ENCODE results near the gene PRELP.

PRELP gene

DNA sequence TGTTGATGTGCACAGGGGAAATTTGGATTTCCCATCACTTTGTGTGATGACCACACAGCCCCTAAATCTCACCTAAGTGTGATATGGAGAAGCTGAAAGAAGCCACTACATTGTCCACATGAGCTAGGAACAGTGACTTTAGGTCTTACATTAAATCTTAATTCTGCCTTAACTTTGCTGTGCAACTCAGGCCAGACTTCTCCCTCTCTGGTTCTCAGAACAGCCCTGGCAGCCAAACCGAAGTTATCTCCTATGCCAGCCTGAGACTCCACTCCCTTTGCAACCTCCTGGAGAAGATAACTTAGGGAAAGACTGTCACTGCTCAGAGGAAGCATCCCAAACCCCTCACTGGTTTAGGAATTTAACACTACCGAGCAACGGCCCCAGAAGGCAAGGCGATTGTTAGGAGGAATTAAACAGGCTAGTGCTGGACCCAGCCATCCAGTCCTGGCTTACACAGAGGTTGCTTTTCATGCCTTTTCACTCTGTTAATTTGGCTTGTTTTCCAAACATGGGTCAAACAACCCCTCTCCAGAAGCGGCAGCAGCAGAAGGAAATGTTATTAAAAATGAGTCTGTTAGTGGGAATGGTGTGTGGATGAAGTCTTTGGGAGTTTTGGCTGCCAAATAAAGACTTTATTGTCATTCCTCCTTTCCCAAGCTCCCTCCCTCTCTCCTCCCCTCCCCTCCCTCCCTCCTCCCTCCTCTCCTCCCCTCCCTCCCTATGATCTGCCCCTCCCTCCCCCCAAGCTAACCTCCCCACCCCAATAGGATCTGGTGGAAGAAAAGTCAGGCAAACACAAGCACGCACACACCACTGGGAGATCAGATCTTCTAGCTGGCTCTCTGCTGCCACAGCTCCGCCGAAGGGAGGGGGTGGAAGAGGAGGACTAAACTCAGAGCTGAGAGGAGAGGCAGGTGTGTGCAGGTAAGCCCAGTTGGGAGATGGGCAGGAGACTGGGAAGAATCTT is at the start of gene PRELP:
Gene PRELP, plus strand, starts transcription at position 795 of the 970 bp plus-strand sequence. CDS start 7,379 bp downstream, outside the sequence.
- H3K9me3 ChIP-seq (ENCODE audit: control insufficient read depth in 1 of 2, low read length in 2 of 2), result no peaks in the 10 kb centered on the region
- no peaks in the 10 kb centered on the region for H3K36me3 ChIP-seq (ENCODE audit: control insufficient read depth in 1 of 2, insufficient read depth in 2 of 2, low read length in 2 of 2)
- peak within 1 kb of the TSS; percentile 42 to 72 for H3K4me3 ChIP-seq (ENCODE audit: low read depth in 1 of 2, low read length in 2 of 2)
- H3K4me1 ChIP-seq (ENCODE audit: control insufficient read depth in 1 of 2, insufficient read depth in 2 of 2, low read length in 2 of 2), result peaks cover 2 to 40% of the 10 kb centered on the region in 2 donors
- H3K27me3 ChIP-seq (ENCODE audit: low read depth, low read length), result no peaks in the 10 kb centered on the region
- H3K27ac ChIP-seq (ENCODE audit: low read length), result peak within 1 kb of the TSS; percentile 60

DNA sequence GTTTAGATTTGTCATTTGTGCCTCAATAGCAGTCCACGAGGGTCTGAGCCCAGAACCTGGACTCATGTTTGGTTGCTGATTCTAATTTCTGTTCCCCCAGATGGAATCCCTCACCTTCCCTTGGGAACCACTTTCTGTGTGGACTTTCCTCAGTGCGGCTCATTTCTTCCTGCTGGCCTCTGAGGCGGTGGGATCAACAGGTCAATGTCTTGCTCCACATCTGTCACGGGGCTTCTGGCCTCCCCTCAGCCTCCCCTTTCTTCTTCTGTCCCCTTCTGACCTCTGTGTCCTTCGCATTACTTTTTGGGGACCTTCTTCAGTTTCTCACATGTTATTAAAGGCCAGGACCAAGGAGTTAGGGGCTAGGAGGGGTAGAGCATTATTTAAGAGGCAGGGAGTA is 49.2 kb upstream of the PRELP start:
- Histone ChIP-seq H3K27me3 (ENCODE audit: low read depth, low read length) (no peaks in the 10 kb centered on the region), H3K27ac (ENCODE audit: low read length) (peak overlapping the region; percentile 83), H3K9me3 (ENCODE audit: control insufficient read depth in 1 of 2, low read length in 2 of 2) (no peaks in the 10 kb centered on the region), H3K4me3 (ENCODE audit: low read depth in 1 of 2, low read length in 2 of 2) (peak overlapping the region in 1 of 2 donors; percentile 27), H3K36me3 (ENCODE audit: control insufficient read depth in 1 of 2, insufficient read depth in 2 of 2, low read length in 2 of 2) (no peaks in the 10 kb centered on the region), H3K4me1 (ENCODE audit: control insufficient read depth in 1 of 2, insufficient read depth in 2 of 2, low read length in 2 of 2) (peaks cover 16 to 17% of the 10 kb centered on the region in 2 donors)

DNA sequence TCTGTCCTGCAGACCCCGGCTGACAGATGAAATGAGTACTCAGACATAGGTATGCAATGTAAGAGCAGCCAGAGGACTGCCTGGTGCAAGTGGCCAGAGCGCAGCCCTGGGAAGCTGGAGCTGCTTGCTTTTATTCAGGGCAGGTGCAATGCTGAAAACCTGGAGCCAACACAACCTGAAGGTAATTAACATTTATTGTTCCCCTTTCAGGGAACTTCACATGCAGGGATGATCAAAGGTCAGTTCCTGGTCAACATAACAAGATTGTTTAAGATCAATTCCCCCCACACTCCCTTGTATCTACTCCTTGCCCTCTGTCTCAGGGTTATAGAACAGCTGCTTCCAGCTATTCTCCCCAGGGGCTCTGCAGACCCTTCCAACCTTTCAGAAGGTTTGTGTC is 48.7 kb upstream of the PRELP start:
- H3K4me1 ChIP-seq (ENCODE audit: control insufficient read depth in 1 of 2, insufficient read depth in 2 of 2, low read length in 2 of 2), result peaks cover 16 to 17% of the 10 kb centered on the region in 2 donors
- H3K9me3 ChIP-seq (ENCODE audit: control insufficient read depth in 1 of 2, low read length in 2 of 2), result no peaks in the 10 kb centered on the region
- no peaks in the 10 kb centered on the region for H3K36me3 ChIP-seq (ENCODE audit: control insufficient read depth in 1 of 2, insufficient read depth in 2 of 2, low read length in 2 of 2)
- H3K27ac ChIP-seq (ENCODE audit: low read length), result peak overlapping the region; percentile 86
- H3K27me3 ChIP-seq (ENCODE audit: low read depth, low read length), result no peaks in the 10 kb centered on the region
- H3K4me3 ChIP-seq (ENCODE audit: low read depth in 1 of 2, low read length in 2 of 2), result peak overlapping the region in 1 of 2 donors; percentile 70

DNA sequence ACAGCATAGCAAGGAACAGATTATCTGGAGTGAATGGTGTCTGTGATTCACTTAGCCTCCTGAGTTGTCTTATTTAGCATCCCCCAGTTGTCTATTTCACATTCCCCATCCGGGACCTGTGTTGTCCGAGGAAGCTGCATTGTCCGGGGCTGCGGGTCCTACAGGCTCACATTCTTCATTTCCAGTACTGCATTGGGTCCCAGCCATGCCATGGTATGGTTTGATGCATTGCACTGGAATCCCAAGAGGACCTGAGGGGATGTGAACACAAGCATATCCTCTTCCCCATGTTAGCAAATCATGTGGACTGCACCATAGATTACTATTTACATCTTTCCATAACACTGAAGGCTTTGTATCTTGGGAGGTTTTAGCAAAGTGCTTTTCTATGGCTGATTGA is 48.2 kb upstream of the PRELP start:
- Histone ChIP-seq H3K36me3 (ENCODE audit: control insufficient read depth in 1 of 2, insufficient read depth in 2 of 2, low read length in 2 of 2) (no peaks in the 10 kb centered on the region), H3K4me3 (ENCODE audit: low read depth in 1 of 2, low read length in 2 of 2) (peak overlapping the region in 1 of 2 donors; percentile 70), H3K4me1 (ENCODE audit: control insufficient read depth in 1 of 2, insufficient read depth in 2 of 2, low read length in 2 of 2) (peaks cover 16 to 17% of the 10 kb centered on the region in 2 donors), H3K27ac (ENCODE audit: low read length) (peak overlapping the region; percentile 86), H3K9me3 (ENCODE audit: control insufficient read depth in 1 of 2, low read length in 2 of 2) (no peaks in the 10 kb centered on the region), H3K27me3 (ENCODE audit: low read depth, low read length) (no peaks in the 10 kb centered on the region)

DNA sequence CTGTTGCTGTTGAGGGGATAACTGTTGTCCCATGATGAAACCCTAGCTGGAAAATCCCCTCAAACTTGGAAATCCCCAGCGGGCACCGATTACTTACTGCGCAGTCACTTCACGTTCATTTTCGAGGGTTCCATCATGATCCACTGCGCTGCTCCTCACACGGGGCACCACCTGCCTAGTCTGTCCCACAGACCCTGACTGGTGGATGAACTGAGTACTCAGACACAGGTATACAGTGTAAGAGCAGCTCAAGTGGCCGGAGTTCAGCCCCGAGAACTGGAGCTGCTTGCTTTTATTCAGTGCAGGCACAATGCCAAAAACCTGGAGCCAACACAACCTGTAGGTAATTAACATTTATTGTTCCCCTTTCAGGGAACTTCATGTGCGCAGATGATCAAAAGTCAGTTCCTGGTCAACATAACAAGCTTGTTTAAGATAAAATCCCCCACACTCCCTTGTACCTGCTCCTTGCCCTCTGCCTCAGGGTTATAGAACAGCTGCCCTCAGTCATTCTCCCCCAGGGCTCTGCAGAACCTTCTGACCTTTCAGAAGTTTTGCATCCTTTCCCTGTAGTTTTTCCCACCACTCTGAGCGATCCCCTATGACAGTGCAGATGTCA is 46.5 kb upstream of the PRELP start:
- Histone ChIP-seq H3K36me3 (ENCODE audit: control insufficient read depth in 1 of 2, insufficient read depth in 2 of 2, low read length in 2 of 2) (no peaks in the 10 kb centered on the region), H3K27ac (ENCODE audit: low read length) (peak overlapping the region; percentile 86)

DNA sequence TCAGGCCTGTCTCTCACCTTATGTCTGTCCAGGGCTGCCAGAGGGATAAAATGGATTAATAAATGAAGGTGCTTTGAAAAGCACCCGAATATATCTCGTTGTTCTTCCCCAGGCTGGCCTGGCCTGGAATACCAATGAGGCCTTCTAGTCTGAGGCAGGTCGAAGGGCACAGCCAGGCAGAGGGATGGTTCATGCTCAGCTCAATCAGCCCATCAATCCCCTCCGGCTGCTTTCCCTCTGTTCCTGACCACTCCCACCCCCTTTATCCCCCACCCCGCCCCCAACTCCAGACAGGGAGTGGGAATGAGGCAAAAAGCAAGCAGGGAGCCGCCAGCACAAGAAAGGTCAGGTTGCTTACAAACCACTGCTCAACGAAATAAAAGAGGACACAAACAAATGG is 40.0 kb upstream of the PRELP start:
- Histone ChIP-seq H3K27me3 (ENCODE audit: low read depth, low read length) (no peaks in the 10 kb centered on the region), H3K36me3 (ENCODE audit: control insufficient read depth in 1 of 2, insufficient read depth in 2 of 2, low read length in 2 of 2) (no peaks in the 10 kb centered on the region), H3K4me3 (ENCODE audit: low read depth in 1 of 2, low read length in 2 of 2) (no peak overlapping the region), H3K27ac (ENCODE audit: low read length) (no peak overlapping the region), H3K4me1 (ENCODE audit: control insufficient read depth in 1 of 2, insufficient read depth in 2 of 2, low read length in 2 of 2) (peaks cover 10 to 16% of the 10 kb centered on the region in 2 donors), H3K9me3 (ENCODE audit: control insufficient read depth in 1 of 2, low read length in 2 of 2) (no peaks in the 10 kb centered on the region)

More for the DNA sequence above, 46.5 kb upstream of the PRELP start:
- H3K27me3 ChIP-seq (ENCODE audit: low read depth, low read length), result no peaks in the 10 kb centered on the region
- peaks cover 16 to 17% of the 10 kb centered on the region in 2 donors for H3K4me1 ChIP-seq (ENCODE audit: control insufficient read depth in 1 of 2, insufficient read depth in 2 of 2, low read length in 2 of 2)
- H3K9me3 ChIP-seq (ENCODE audit: control insufficient read depth in 1 of 2, low read length in 2 of 2), result no peaks in the 10 kb centered on the region
- H3K4me3 ChIP-seq (ENCODE audit: low read depth in 1 of 2, low read length in 2 of 2), result peak overlapping the region in 1 of 2 donors; percentile 70

DNA sequence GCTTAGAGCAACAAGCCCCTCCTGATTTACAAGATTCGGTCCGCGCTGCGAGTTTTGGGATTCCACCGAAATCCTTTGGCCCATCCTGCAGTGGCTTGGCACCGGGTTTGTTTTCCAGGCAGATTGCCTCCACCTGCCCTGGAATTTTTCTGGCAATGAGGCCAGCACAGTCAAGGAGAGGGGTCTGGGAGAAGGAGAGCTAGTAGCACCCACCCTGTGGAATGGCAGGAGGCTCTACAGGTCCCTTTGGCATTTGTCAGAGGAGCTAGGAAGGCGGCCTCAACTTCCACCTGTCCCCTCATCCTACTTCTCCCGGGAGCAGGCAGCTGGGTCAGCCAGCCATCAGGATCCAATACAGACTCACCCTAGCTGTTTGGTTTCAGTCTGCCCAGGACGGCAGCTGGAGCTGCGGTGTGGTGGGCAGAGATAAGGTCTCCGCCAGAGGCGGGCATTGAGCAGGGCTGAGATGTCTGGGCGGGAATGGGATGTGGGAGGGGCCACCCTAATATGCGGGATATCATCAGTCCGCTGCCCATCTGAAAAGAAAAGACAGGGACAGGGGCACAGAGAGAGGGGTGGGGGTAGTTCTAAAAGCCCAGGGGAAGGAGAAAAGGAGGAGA is 37.8 kb upstream of the PRELP start:
- Histone ChIP-seq H3K4me1 (ENCODE audit: control insufficient read depth in 1 of 2, insufficient read depth in 2 of 2, low read length in 2 of 2) (peaks cover 11 to 18% of the 10 kb centered on the region in 2 donors), H3K4me3 (ENCODE audit: low read depth in 1 of 2, low read length in 2 of 2) (no peak overlapping the region), H3K9me3 (ENCODE audit: control insufficient read depth in 1 of 2, low read length in 2 of 2) (no peaks in the 10 kb centered on the region), H3K27me3 (ENCODE audit: low read depth, low read length) (no peaks in the 10 kb centered on the region), H3K27ac (ENCODE audit: low read length) (no peak overlapping the region), H3K36me3 (ENCODE audit: control insufficient read depth in 1 of 2, insufficient read depth in 2 of 2, low read length in 2 of 2) (no peaks in the 10 kb centered on the region)

DNA sequence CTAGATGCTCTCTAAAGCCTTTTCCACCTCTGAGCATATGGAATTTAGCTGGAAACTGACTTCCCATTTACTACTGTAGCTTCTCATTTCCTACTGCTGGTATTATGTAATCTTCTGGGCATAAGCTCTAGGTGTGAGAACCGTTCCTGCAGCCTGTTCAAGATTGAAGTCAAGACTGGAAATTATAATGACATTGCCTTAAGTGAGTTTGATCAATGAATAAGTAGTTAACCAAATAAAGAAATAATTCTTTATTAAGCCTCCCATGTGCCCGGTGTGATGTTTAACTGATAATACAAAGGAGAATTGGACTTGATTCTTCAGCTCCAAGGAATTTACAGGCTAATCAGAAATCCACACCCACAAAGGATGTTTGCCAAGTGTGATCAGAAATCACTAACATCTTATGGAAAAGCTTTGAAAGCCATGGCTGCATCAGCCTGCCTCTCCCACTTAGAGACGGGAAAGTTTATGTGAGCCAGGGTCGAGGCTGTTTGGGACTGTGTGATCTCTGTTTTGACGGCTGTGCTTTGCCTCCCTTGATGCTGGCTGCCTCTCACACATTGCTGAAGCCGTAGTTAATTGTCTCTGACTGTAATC is 36.4 kb upstream of the PRELP start:
- peaks cover 11 to 18% of the 10 kb centered on the region in 2 donors for H3K4me1 ChIP-seq (ENCODE audit: control insufficient read depth in 1 of 2, insufficient read depth in 2 of 2, low read length in 2 of 2)
- no peak overlapping the region for H3K4me3 ChIP-seq (ENCODE audit: low read depth in 1 of 2, low read length in 2 of 2)
- H3K36me3 ChIP-seq (ENCODE audit: control insufficient read depth in 1 of 2, insufficient read depth in 2 of 2, low read length in 2 of 2), result no peaks in the 10 kb centered on the region
- H3K9me3 ChIP-seq (ENCODE audit: control insufficient read depth in 1 of 2, low read length in 2 of 2), result no peaks in the 10 kb centered on the region
- no peak overlapping the region for H3K27ac ChIP-seq (ENCODE audit: low read length)
- no peaks in the 10 kb centered on the region for H3K27me3 ChIP-seq (ENCODE audit: low read depth, low read length)

DNA sequence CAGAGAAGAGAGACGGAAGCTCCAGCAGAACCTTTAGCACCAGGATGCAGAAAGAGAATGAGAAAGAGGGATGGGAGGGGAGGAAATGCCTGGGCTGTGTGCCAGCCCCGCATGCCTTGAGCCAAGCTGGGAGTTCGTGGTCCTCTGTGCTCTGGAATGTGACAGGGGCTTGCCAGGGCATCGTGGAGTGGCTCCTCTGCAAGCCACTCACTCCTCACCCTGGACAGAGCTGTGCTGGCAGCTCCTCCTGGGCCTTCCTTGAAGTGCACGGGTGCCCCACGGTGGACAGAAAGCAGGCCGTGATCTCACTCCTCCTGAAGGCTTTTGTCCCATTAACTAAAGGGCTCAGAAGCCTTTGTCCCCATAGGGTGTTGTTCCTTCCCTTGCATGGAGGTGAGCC is 34.8 kb upstream of the PRELP start:
- Histone ChIP-seq H3K4me3 (ENCODE audit: low read depth in 1 of 2, low read length in 2 of 2) (no peak overlapping the region), H3K36me3 (ENCODE audit: control insufficient read depth in 1 of 2, insufficient read depth in 2 of 2, low read length in 2 of 2) (no peaks in the 10 kb centered on the region), H3K4me1 (ENCODE audit: control insufficient read depth in 1 of 2, insufficient read depth in 2 of 2, low read length in 2 of 2) (peaks cover 11 to 18% of the 10 kb centered on the region in 2 donors), H3K27me3 (ENCODE audit: low read depth, low read length) (no peaks in the 10 kb centered on the region), H3K27ac (ENCODE audit: low read length) (peak overlapping the region; percentile 18), H3K9me3 (ENCODE audit: control insufficient read depth in 1 of 2, low read length in 2 of 2) (peaks cover 0 to 5% of the 10 kb centered on the region in 2 donors)

DNA sequence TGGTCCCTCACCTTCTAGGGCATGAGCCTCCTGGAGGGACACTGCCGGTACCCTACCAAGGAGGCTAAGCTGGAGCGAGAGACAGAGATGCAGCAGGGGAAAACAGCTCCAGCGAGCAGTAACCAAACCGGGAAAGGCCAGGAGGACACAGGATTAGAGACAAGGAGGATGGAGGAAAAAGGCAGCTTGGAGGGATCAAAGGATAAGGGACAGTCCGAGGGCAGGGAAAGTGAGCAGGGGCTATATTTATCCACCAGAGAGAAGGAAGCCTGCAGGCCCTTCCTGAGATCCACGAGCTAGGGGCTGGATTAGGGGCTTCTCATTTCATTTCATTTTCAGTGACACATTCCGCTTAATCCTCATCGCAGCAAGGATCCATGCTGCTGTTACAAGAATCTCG is 33.8 kb upstream of the PRELP start:
- Histone ChIP-seq H3K27me3 (ENCODE audit: low read depth, low read length) (no peaks in the 10 kb centered on the region), H3K4me1 (ENCODE audit: control insufficient read depth in 1 of 2, insufficient read depth in 2 of 2, low read length in 2 of 2) (peaks cover 11 to 18% of the 10 kb centered on the region in 2 donors), H3K4me3 (ENCODE audit: low read depth in 1 of 2, low read length in 2 of 2) (no peak overlapping the region), H3K27ac (ENCODE audit: low read length) (no peak overlapping the region), H3K9me3 (ENCODE audit: control insufficient read depth in 1 of 2, low read length in 2 of 2) (peaks cover 0 to 5% of the 10 kb centered on the region in 2 donors), H3K36me3 (ENCODE audit: control insufficient read depth in 1 of 2, insufficient read depth in 2 of 2, low read length in 2 of 2) (no peaks in the 10 kb centered on the region)

DNA sequence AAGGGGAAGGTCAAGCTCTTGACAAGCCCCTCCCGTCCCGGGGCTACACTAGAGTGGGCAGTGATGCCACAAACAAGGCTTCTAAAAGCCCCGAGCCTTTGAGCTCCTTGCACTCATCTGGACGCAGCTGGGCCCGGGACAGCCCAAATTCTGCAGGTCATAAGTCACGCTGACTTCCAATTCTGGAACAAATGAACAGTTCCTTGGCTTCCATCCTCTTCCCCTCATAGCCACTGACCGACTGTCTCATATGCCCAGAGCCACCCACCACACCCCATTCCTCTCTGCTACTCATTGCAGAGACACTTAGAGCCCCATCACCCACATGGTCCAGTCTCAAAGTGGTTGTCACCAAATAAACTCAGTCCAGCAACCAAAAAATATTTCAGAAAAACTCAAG is 32.8 kb upstream of the PRELP start:
- Histone ChIP-seq H3K4me1 (ENCODE audit: control insufficient read depth in 1 of 2, insufficient read depth in 2 of 2, low read length in 2 of 2) (peaks cover 14 to 18% of the 10 kb centered on the region in 2 donors), H3K27ac (ENCODE audit: low read length) (peak overlapping the region; percentile 16)

More for the DNA sequence above, 32.8 kb upstream of the PRELP start:
- Histone ChIP-seq H3K9me3 (ENCODE audit: control insufficient read depth in 1 of 2, low read length in 2 of 2) (peaks cover 0 to 5% of the 10 kb centered on the region in 2 donors), H3K36me3 (ENCODE audit: control insufficient read depth in 1 of 2, insufficient read depth in 2 of 2, low read length in 2 of 2) (no peaks in the 10 kb centered on the region), H3K27me3 (ENCODE audit: low read depth, low read length) (no peaks in the 10 kb centered on the region), H3K4me3 (ENCODE audit: low read depth in 1 of 2, low read length in 2 of 2) (no peak overlapping the region)
